Astrocyte (in vitro differentiated cells and primary cell): ENCODE data around the gene ANKRD49. TPM values are rescaled to one million over a fixed set of nuclear protein-coding genes. Genes with fewer than 3 reads are reported as not detected.

Source experiments
- DNase-seq: peaks from one replicate; pipeline ENCODE4 v3.0.0-alpha.2; 2010; ENCODE audit warnings: low read depth
- FAIRE-seq: peaks from 2 replicates; lab custom pipeline; 2011; peaks lifted over from hg19 to GRCh38; lab: Jason Lieb, UNC
- H2AFZ ChIP-seq: 2 replicates; pipeline ENCODE4 v1.6.0; 2012; ENCODE audit warnings: low read depth, low read length, inconsistent platforms
- H3K27ac ChIP-seq: 2 replicates; pipeline ENCODE4 v1.5.1; 2011; ENCODE audit warnings: low read depth, low read length, inconsistent platforms
- H3K27me3 ChIP-seq: 2 replicates; pipeline ENCODE4 v1.6.0; 2011; ENCODE audit warnings: low read length, inconsistent platforms; ENCODE audit not compliant: insufficient read depth
- H3K36me3 ChIP-seq: 2 replicates; pipeline ENCODE4 v1.5.1; 2011; ENCODE audit warnings: low read length, inconsistent platforms; ENCODE audit not compliant: insufficient read depth
- H3K4me1 ChIP-seq: 2 replicates; pipeline ENCODE4 v1.5.1; 2011; ENCODE audit warnings: low read length, inconsistent platforms; ENCODE audit not compliant: insufficient read depth
- H3K4me2 ChIP-seq: 2 replicates; pipeline ENCODE4 v1.6.0; 2012; ENCODE audit warnings: low read length, inconsistent platforms
- H3K4me3 ChIP-seq: 2 replicates; pipeline ENCODE4 v1.5.1; 2011; ENCODE audit warnings: low read depth, mild to moderate bottlenecking, low read length, inconsistent platforms; ENCODE audit not compliant: insufficient read depth
- H3K79me2 ChIP-seq: 2 replicates; pipeline ENCODE4 v1.6.0; 2012; ENCODE audit warnings: mild to moderate bottlenecking, low read length, inconsistent platforms; ENCODE audit not compliant: insufficient read depth
- H3K9ac ChIP-seq: 2 replicates; pipeline ENCODE4 v1.6.0; 2012; ENCODE audit warnings: mild to moderate bottlenecking, low read length, inconsistent platforms
- H3K9me3 ChIP-seq: 2 replicates; pipeline ENCODE4 v1.5.1; 2012; ENCODE audit warnings: low read depth, mild to moderate bottlenecking, low read length, inconsistent platforms; ENCODE audit not compliant: insufficient read depth
- H4K20me1 ChIP-seq: 2 replicates; pipeline ENCODE4 v1.6.0; 2012; ENCODE audit warnings: low read length, inconsistent platforms; ENCODE audit not compliant: insufficient read depth
- H3K27ac Mint-ChIP-seq: one replicate; pipeline ENCODE4 v1.8.0; 2021; ENCODE audit warnings: mild to moderate bottlenecking, mixed read lengths; ENCODE audit not compliant: unreplicated experiment
- H3K27me3 Mint-ChIP-seq: one replicate; pipeline ENCODE4 v1.8.0; 2021; ENCODE audit warnings: low read depth, mixed read lengths; ENCODE audit not compliant: unreplicated experiment
- H3K36me3 Mint-ChIP-seq: one replicate; pipeline ENCODE4 v1.8.0; 2021; ENCODE audit warnings: low read depth, mixed read lengths; ENCODE audit not compliant: unreplicated experiment
- H3K4me1 Mint-ChIP-seq: one replicate; pipeline ENCODE4 v1.8.0; 2021; ENCODE audit warnings: low read depth, mixed read lengths; ENCODE audit not compliant: unreplicated experiment
- H3K4me3 Mint-ChIP-seq: one replicate; pipeline ENCODE4 v1.8.0; 2021; ENCODE audit warnings: mild to moderate bottlenecking, moderate library complexity, mixed read lengths; ENCODE audit not compliant: unreplicated experiment
- H3K9me3 Mint-ChIP-seq: one replicate; pipeline ENCODE4 v1.8.0; 2021; ENCODE audit warnings: mild to moderate bottlenecking, mixed read lengths; ENCODE audit not compliant: unreplicated experiment
- EZH2 ChIP-seq: IDR thresholded peaks from 2 replicates; pipeline ENCODE4 v1.6.1; 2012; ENCODE audit warnings: mild to moderate bottlenecking, low read length, inconsistent platforms; ENCODE audit not compliant: insufficient read depth
- total RNA-seq: library from RNA; stranded (reverse); gene quantifications from 2 replicates; pipeline ENCODE4 v1.2.1, GENCODE V29; 2021
- TF ChIP-seq, protein P1 (sequence below): IDR thresholded peaks from 2 replicates; pipeline ENCODE4 v1.5.1; 2011; ENCODE audit warnings: low read depth, mild to moderate bottlenecking, inconsistent platforms, low read length, moderate library complexity; ENCODE audit not compliant: insufficient read depth

ANKRD49 gene
- total RNA-seq, 1 donor from 2014 or later = 10.3 TPM

DNA sequence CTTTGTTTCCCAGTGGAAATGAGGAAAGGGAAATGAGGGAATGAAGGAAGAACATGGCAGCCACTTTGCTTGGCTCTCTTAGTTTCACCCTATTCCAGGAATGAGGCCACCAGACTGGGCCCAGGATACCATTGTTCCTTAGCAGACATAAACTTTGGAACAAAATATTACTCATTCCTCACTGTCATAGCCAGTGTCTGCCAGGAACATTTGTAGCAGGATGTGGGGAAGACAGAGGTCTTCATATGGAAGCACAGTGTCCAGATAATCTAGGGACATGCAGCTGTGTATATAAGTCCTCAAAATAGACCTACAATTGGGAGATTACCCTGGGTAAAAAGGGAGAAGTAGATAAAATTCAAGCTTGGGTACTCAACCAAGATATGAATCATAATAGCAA is 34.8 kb downstream of the ANKRD49 start:
- no peaks in the 10 kb centered on the region for H3K27me3 ChIP-seq
- H3K9me3 ChIP-seq = no peaks in the 10 kb centered on the region
- no peaks in the 10 kb centered on the region for H4K20me1 ChIP-seq
- H3K4me1 ChIP-seq = no peaks in the 10 kb centered on the region
- no peak overlapping the region for H2AFZ ChIP-seq
- Mint-ChIP-seq H3K27me3 (no peaks in the 10 kb centered on the region), H3K36me3 (no peaks in the 10 kb centered on the region), H3K4me3 (no peak overlapping the region), H3K27ac (no peak overlapping the region), H3K9me3 (peaks cover 3% of the 10 kb centered on the region), H3K4me1 (peaks cover 14% of the 10 kb centered on the region)
- H3K36me3 ChIP-seq = no peaks in the 10 kb centered on the region
- H3K4me2 ChIP-seq = no peak overlapping the region
- no peak overlapping the region for H3K4me3 ChIP-seq
- DNase-seq (no peak), FAIRE-seq (peak; percentile 23)
- no peak for TF ChIP-seq EZH2
- TF ChIP-seq, protein P1, sequence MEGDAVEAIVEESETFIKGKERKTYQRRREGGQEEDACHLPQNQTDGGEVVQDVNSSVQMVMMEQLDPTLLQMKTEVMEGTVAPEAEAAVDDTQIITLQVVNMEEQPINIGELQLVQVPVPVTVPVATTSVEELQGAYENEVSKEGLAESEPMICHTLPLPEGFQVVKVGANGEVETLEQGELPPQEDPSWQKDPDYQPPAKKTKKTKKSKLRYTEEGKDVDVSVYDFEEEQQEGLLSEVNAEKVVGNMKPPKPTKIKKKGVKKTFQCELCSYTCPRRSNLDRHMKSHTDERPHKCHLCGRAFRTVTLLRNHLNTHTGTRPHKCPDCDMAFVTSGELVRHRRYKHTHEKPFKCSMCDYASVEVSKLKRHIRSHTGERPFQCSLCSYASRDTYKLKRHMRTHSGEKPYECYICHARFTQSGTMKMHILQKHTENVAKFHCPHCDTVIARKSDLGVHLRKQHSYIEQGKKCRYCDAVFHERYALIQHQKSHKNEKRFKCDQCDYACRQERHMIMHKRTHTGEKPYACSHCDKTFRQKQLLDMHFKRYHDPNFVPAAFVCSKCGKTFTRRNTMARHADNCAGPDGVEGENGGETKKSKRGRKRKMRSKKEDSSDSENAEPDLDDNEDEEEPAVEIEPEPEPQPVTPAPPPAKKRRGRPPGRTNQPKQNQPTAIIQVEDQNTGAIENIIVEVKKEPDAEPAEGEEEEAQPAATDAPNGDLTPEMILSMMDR = no peak
- no peaks in the 10 kb centered on the region for H3K79me2 ChIP-seq
- H3K27ac ChIP-seq = no peak overlapping the region
- no peak overlapping the region for H3K9ac ChIP-seq

DNA sequence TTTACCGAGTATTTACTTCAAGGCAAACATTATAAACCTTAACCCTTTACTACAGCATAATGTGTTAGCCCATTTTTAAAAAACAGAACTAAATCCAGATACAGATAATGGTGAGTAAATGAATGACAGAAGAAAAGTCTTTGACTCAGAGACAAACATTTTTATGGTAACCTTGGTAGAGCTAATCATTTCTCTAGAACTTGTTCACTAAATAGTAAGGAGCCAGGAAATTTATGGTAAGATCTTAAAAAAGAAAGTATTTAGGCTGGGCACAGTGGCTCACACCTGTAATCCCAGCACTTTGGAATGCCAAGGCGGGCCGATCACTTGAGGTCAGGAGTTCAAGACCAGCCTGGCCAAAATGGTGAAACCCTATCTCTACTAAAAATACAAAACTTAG is 38.4 kb downstream of the ANKRD49 start:
- Histone ChIP-seq H3K4me1 (no peaks in the 10 kb centered on the region), H3K9ac (no peak overlapping the region), H2AFZ (no peak overlapping the region), H3K4me2 (no peak overlapping the region), H3K79me2 (no peaks in the 10 kb centered on the region), H3K27me3 (no peaks in the 10 kb centered on the region), H4K20me1 (no peaks in the 10 kb centered on the region), H3K9me3 (no peaks in the 10 kb centered on the region), H3K27ac (no peak overlapping the region), H3K36me3 (no peaks in the 10 kb centered on the region), H3K4me3 (no peak overlapping the region)
- H3K27me3 Mint-ChIP-seq = no peaks in the 10 kb centered on the region
- FAIRE-seq = no peak
- TF ChIP-seq EZH2 = no peak
- TF ChIP-seq, protein P1 = no peak
- H3K4me3 Mint-ChIP-seq = no peak overlapping the region
- peaks cover 4% of the 10 kb centered on the region for H3K4me1 Mint-ChIP-seq
- no peaks in the 10 kb centered on the region for H3K36me3 Mint-ChIP-seq
- peaks cover 2% of the 10 kb centered on the region for H3K9me3 Mint-ChIP-seq
- no peak for DNase-seq
- no peak overlapping the region for H3K27ac Mint-ChIP-seq

DNA sequence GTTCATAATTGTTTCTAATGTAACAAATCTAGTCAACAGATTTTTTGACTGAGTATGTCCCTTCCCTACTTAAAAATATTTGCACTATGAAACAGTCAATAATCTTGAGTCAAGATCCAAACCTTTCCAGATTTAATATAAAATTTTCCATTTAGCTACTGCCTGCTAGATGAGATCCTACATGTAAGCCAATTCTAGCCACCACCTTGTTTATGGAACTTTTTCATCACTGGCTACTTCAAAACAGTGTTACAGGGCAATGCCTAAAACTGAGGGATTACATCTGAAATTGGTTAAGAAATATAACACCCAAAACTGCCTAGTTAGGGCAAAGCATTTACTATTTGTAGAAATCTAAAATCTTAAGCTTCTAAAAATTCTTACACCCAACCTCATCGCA is 39.4 kb downstream of the ANKRD49 start:
- FAIRE-seq (no peak), DNase-seq (no peak)
- no peak overlapping the region for H2AFZ ChIP-seq

More for the DNA sequence above, 39.4 kb downstream of the ANKRD49 start:
- Mint-ChIP-seq H3K4me1 (peaks cover 4% of the 10 kb centered on the region), H3K27ac (no peak overlapping the region), H3K27me3 (no peaks in the 10 kb centered on the region), H3K9me3 (peaks cover 2% of the 10 kb centered on the region), H3K36me3 (no peaks in the 10 kb centered on the region), H3K4me3 (no peak overlapping the region)
- TF ChIP-seq EZH2 = no peak
- TF ChIP-seq, protein P1 = no peak
- no peak overlapping the region for H3K4me3 ChIP-seq
- H3K4me2 ChIP-seq = no peak overlapping the region
- no peaks in the 10 kb centered on the region for H4K20me1 ChIP-seq
- H3K36me3 ChIP-seq = no peaks in the 10 kb centered on the region
- H3K27me3 ChIP-seq = no peaks in the 10 kb centered on the region
- no peaks in the 10 kb centered on the region for H3K79me2 ChIP-seq
- H3K9ac ChIP-seq = no peak overlapping the region
- H3K27ac ChIP-seq = no peak overlapping the region
- no peaks in the 10 kb centered on the region for H3K4me1 ChIP-seq
- no peaks in the 10 kb centered on the region for H3K9me3 ChIP-seq
